ENCODE data around the gene OGDHL. TPM values are rescaled to one million over a fixed set of nuclear protein-coding genes. Genes with fewer than 3 reads are reported as not detected.

The OGDHL gene
- total and polyA plus RNA-seq, 9 of the 15 experiments (the other 6 are each of a cell fraction or from before 2014, with no cell fraction given) = 0.01 to 1.8 (median 0.91) TPM

- no peaks in the 10 kb centered on the region for H3K9me3 ChIP-seq (replicated peaks; ENCODE audit: control insufficient read depth, insufficient read depth, low read depth, low read length)
- ChIA-PET CTCF (ENCODE audit: low intra/inter-chr PET ratio) (no interaction called here), POLR2A (interaction anchor here (1.0 to 1.8 kb wide), 2 partner anchors 10 to 57 kb away, joined by 3 to 4 read pairs; no protein-coding TSS in a partner anchor)
- in situ Hi-C loops (cut with MboI) = no loop called here
- H3K4me3 ChIP-seq = no peak overlapping the region
- no peak overlapping the region for H3K9ac ChIP-seq (ENCODE audit: insufficient read depth in 1 of 2, low read depth in 2 of 2, low read length in 2 of 2)
- H4K20me1 ChIP-seq (replicated peaks; ENCODE audit: control insufficient read depth, insufficient read depth, low read length) = no peaks in the 10 kb centered on the region
- TF ChIP-seq CCNT2 (IDR thresholded peaks at IDR 0.05; ENCODE audit: borderline replicate concordance, extremely low read depth, insufficient read length, low read depth, low read length) = no peak
- TF ChIP-seq SMARCE1 (IDR thresholded peaks at IDR 0.05) = no peak
- TF ChIP-seq CTBP1 (IDR thresholded peaks at IDR 0.05; ENCODE audit: borderline replicate concordance) = no peak
- intact Hi-C loops (cut with micrococcal nuclease) = no loop called here
- H3K36me3 ChIP-seq (ENCODE audit: control insufficient read depth, insufficient read depth, low read length) = no peaks in the 10 kb centered on the region
- ATAC-seq (no peak), DNase-seq (ENCODE audit: extremely low read depth in 1 of 4, low spot score in 3 of 4) (no peak), FAIRE-seq (no peak)
- H3K9me1 ChIP-seq (ENCODE audit: control insufficient read depth, insufficient read depth, low read length) = no peaks in the 10 kb centered on the region
- no peaks in the 10 kb centered on the region for H3K79me2 ChIP-seq (ENCODE audit: control insufficient read depth, insufficient read depth, low read length)
- no peak overlapping the region for H2AFZ ChIP-seq (ENCODE audit: low read depth, low read length)
- 2% methylated on average over 12 of the region's 12 CpGs for WGBS (ENCODE audit: insufficient coverage, low coverage, missing lambda C conversion rate)
- H3K27ac ChIP-seq (ENCODE audit: extremely low read depth, low read depth, low read length) = no peak overlapping the region
- H3K4me1 ChIP-seq (replicated peaks in 1 of 2; ENCODE audit: control insufficient read depth in 2 of 2, insufficient read depth in 2 of 2, low read length in 2 of 2) = no peaks in the 10 kb centered on the region
- peaks cover 30 to 41% of the 10 kb centered on the region in 2 experiments for H3K27me3 ChIP-seq (ENCODE audit: control insufficient read depth in 2 of 2, insufficient read depth in 2 of 2, low read length in 2 of 2)
- no TSS peak for BruUV-seq (replicated peaks)
- H3K4me2 ChIP-seq (ENCODE audit: insufficient read depth, low read length) = no peak overlapping the region
These were observed 71.3 kb downstream of the OGDHL start for GRCh38 chr10:49690698-49691356.

GRCh38 chr10:49689882-49690510 lies 72.1 kb downstream of the OGDHL start:
- in situ Hi-C loops (cut with MboI) (no loop called here), intact Hi-C loops (cut with micrococcal nuclease) (no loop called here)
- Histone ChIP-seq H3K9me1 (ENCODE audit: control insufficient read depth, insufficient read depth, low read length) (no peaks in the 10 kb centered on the region), H3K4me1 (replicated peaks in 1 of 2; ENCODE audit: control insufficient read depth in 2 of 2, insufficient read depth in 2 of 2, low read length in 2 of 2) (no peaks in the 10 kb centered on the region), H3K9me3 (replicated peaks; ENCODE audit: control insufficient read depth, insufficient read depth, low read depth, low read length) (no peaks in the 10 kb centered on the region), H3K36me3 (ENCODE audit: control insufficient read depth, insufficient read depth, low read length) (no peaks in the 10 kb centered on the region), H3K27ac (ENCODE audit: extremely low read depth, low read depth, low read length) (no peak overlapping the region), H3K79me2 (ENCODE audit: control insufficient read depth, insufficient read depth, low read length) (no peaks in the 10 kb centered on the region), H4K20me1 (replicated peaks; ENCODE audit: control insufficient read depth, insufficient read depth, low read length) (no peaks in the 10 kb centered on the region), H3K4me3 (no peak overlapping the region), H3K4me2 (ENCODE audit: insufficient read depth, low read length) (no peak overlapping the region), H3K9ac (ENCODE audit: insufficient read depth in 1 of 2, low read depth in 2 of 2, low read length in 2 of 2) (no peak overlapping the region), H2AFZ (ENCODE audit: low read depth, low read length) (no peak overlapping the region), H3K27me3 (ENCODE audit: control insufficient read depth in 2 of 2, insufficient read depth in 2 of 2, low read length in 2 of 2) (peaks cover 24 to 41% of the 10 kb centered on the region in 2 experiments)
- TF ChIP-seq IRF1 (CRISPR knock-in tag; IDR thresholded peaks at IDR 0.05; ENCODE audit: borderline replicate concordance) = no peak
- no peak for TF ChIP-seq ADNP (tag; IDR thresholded peaks at IDR 0.05)
- no peak for TF ChIP-seq SMC3 (conservative IDR thresholded peaks at IDR 0.05; ENCODE audit: insufficient read depth, low read depth, low read length)
- TF ChIP-seq SREBF2 (CRISPR knock-in tag; IDR thresholded peaks at IDR 0.05) = no peak
- no peak for TF ChIP-seq POLR2G (IDR thresholded peaks at IDR 0.05; ENCODE audit: low read depth, low read length)
- POLR2A ChIA-PET = interaction anchor here (0.6 to 1.8 kb wide), 3 partner anchors 11 to 70 kb away, joined by 3 to 4 read pairs (median 3); no protein-coding TSS in a partner anchor
- no TSS peak for BruUV-seq (replicated peaks)
- WGBS (ENCODE audit: insufficient coverage, low coverage, missing lambda C conversion rate) = under 1% methylated on average over 12 of the region's 12 CpGs
- CTCF ChIA-PET (ENCODE audit: low intra/inter-chr PET ratio) = no interaction called here
- FAIRE-seq (no peak), ATAC-seq (no peak), DNase-seq (ENCODE audit: extremely low read depth in 1 of 4, low spot score in 3 of 4) (no peak)

Data from K562 (cell line).